CD4-positive, alpha-beta T cell treated with Interleukin-1 beta for 1 hour (primary cell): ENCODE data around the gene RANBP17.
A peak's percentile ranks its signal among the peaks of the same experiment; 100 is the strongest.
"Not testable (repeated sequence)": the region's sequence is repeated elsewhere in the genome, so short reads cannot be mapped to it uniquely, and the experiment has no call there.

Experiments
- DNase-seq, 2 donors: peaks; one replicate each; pipeline ENCODE4 v3.0.0-alpha.2; 2020 to 2022

The RANBP17 gene

GRCh38 chr5:171258737-171259415 is 397.1 kb downstream of the RANBP17 start:
- DNase-seq, result no peak

GRCh38 chr5:171261361-171261760 is 399.5 kb downstream of the RANBP17 start:
- no peak for DNase-seq

- DNase-seq, result no peak
Observed at GRCh38 chr5:171261904-171262303, 400.1 kb downstream of the RANBP17 start.

- no peak for DNase-seq
Observed at GRCh38 chr5:171263181-171263580, 401.4 kb downstream of the RANBP17 start.

- peak in 1 of 2 donors; percentile 9 for DNase-seq
Observed at GRCh38 chr5:171264843-171265242, 403.0 kb downstream of the RANBP17 start.

GRCh38 chr5:171268700-171269620 is 407.1 kb downstream of the RANBP17 start:
- no peak for DNase-seq

- DNase-seq, result no peak
Observed at GRCh38 chr5:171269717-171270116, 407.9 kb downstream of the RANBP17 start.

GRCh38 chr5:171270136-171270535 is 408.3 kb downstream of the RANBP17 start:
- no peak for DNase-seq

GRCh38 chr5:171271798-171272197 is 410.0 kb downstream of the RANBP17 start:
- DNase-seq, result no peak

- DNase-seq, result no peak
Observed at GRCh38 chr5:171272996-171273970, 411.5 kb downstream of the RANBP17 start.

GRCh38 chr5:171275841-171276544 is 414.2 kb downstream of the RANBP17 start:
- no peak for DNase-seq

GRCh38 chr5:171283753-171284152 is 421.9 kb downstream of the RANBP17 start:
- DNase-seq, result no peak

GRCh38 chr5:171285465-171285864 is 423.6 kb downstream of the RANBP17 start:
- DNase-seq, result no peak

- no peak for DNase-seq
Observed at GRCh38 chr5:171288066-171288465, 426.2 kb downstream of the RANBP17 start.

- no peak for DNase-seq
Observed at GRCh38 chr5:171291371-171291770, 429.6 kb downstream of the RANBP17 start.

- no peak for DNase-seq
Observed at GRCh38 chr5:171295299-171295698, 433.5 kb downstream of the RANBP17 start.

GRCh38 chr5:171295801-171296200 is 434.0 kb downstream of the RANBP17 start:
- DNase-seq, result no peak

GRCh38 chr5:171297941-171298340 is 436.1 kb downstream of the RANBP17 start:
- not testable (repeated sequence) for DNase-seq

- no peak for DNase-seq
Observed at GRCh38 chr5:171299228-171299627, 437.4 kb downstream of the RANBP17 start.

- no peak for DNase-seq
Observed at GRCh38 chr5:171299851-171300250, 438.0 kb downstream of the RANBP17 start.

- DNase-seq, result no peak
Observed at GRCh38 chr5:171300358-171300757, 438.5 kb downstream of the RANBP17 start.

GRCh38 chr5:171306166-171306565 is 444.3 kb downstream of the RANBP17 start:
- DNase-seq, result no peak
